A549 (cell line): ENCODE results near the gene QSER1.

Experiments
- EP300 ChIP-seq, 2 experiments: fragments of >200 bp; sonication (Bioruptor Twin); formaldehyde crosslinking; IDR thresholded peaks; 2 replicates in 1 of 2; 3 replicates in 1 of 2; pipeline ENCODE4 v1.6.1; 2016 to 2017
- MAFK ChIP-seq: fragments of 450-650 bp; IDR thresholded peaks from 2 replicates; pipeline ENCODE4 v1.6.1; 2014; ENCODE audit not compliant: partially characterized antibody
- ZNF302 ChIP-seq: fragments of 250-450 bp; sonication (Bioruptor Pico); IDR thresholded peaks from 2 replicates; pipeline ENCODE4 v1.9.0; 2021; ENCODE audit warnings: inconsistent platforms, mild to moderate bottlenecking, moderate library complexity
- TF ChIP-seq, protein P1 (sequence below): fragments of 200-600 bp; sonication (generic); IDR thresholded peaks from 2 replicates; pipeline ENCODE4 v1.6.1; 2016; ENCODE audit warnings: antibody characterized with exemption, mild to moderate bottlenecking, moderate library complexity
- TF ChIP-seq, protein P2 (sequence below): fragments of >200 bp; sonication (Bioruptor Twin); formaldehyde crosslinking; IDR thresholded peaks from 3 replicates; pipeline ENCODE4 v1.5.1; 2016

DNA sequence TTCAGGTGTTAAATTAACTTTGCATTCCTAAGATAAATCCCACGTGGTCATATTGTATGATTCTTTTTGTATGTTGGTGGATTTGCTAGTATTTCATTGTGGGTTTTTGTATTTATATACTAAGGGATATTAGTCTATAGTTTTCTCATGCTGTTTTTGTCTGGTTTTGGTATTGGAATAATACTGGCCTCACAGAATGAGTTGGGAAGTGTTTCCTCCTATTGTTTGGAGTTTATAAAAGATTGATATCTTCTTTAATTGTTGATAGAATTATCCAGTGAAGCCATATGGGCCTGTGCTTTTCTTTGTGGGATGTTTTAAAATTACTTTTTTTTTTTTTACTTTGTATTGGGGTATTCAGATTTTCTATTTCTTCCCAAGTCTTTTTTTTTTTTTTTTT, 59.8 kb downstream of the QSER1 start:
- TF ChIP-seq, protein P1, sequence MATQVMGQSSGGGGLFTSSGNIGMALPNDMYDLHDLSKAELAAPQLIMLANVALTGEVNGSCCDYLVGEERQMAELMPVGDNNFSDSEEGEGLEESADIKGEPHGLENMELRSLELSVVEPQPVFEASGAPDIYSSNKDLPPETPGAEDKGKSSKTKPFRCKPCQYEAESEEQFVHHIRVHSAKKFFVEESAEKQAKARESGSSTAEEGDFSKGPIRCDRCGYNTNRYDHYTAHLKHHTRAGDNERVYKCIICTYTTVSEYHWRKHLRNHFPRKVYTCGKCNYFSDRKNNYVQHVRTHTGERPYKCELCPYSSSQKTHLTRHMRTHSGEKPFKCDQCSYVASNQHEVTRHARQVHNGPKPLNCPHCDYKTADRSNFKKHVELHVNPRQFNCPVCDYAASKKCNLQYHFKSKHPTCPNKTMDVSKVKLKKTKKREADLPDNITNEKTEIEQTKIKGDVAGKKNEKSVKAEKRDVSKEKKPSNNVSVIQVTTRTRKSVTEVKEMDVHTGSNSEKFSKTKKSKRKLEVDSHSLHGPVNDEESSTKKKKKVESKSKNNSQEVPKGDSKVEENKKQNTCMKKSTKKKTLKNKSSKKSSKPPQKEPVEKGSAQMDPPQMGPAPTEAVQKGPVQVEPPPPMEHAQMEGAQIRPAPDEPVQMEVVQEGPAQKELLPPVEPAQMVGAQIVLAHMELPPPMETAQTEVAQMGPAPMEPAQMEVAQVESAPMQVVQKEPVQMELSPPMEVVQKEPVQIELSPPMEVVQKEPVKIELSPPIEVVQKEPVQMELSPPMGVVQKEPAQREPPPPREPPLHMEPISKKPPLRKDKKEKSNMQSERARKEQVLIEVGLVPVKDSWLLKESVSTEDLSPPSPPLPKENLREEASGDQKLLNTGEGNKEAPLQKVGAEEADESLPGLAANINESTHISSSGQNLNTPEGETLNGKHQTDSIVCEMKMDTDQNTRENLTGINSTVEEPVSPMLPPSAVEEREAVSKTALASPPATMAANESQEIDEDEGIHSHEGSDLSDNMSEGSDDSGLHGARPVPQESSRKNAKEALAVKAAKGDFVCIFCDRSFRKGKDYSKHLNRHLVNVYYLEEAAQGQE, result no peak
- TF ChIP-seq, protein P2, sequence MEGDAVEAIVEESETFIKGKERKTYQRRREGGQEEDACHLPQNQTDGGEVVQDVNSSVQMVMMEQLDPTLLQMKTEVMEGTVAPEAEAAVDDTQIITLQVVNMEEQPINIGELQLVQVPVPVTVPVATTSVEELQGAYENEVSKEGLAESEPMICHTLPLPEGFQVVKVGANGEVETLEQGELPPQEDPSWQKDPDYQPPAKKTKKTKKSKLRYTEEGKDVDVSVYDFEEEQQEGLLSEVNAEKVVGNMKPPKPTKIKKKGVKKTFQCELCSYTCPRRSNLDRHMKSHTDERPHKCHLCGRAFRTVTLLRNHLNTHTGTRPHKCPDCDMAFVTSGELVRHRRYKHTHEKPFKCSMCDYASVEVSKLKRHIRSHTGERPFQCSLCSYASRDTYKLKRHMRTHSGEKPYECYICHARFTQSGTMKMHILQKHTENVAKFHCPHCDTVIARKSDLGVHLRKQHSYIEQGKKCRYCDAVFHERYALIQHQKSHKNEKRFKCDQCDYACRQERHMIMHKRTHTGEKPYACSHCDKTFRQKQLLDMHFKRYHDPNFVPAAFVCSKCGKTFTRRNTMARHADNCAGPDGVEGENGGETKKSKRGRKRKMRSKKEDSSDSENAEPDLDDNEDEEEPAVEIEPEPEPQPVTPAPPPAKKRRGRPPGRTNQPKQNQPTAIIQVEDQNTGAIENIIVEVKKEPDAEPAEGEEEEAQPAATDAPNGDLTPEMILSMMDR, result no peak
- no peak for TF ChIP-seq MAFK
- TF ChIP-seq ZNF302, result no peak
- TF ChIP-seq EP300 (IDR thresholded peaks at IDR 0.05), result no peak
